GM18502 (cell line): ENCODE results near the gene SYNE1.
"Not testable (repeated sequence)": the region's sequence is repeated elsewhere in the genome, so short reads cannot be mapped to it uniquely, and the experiment has no call there.

ENCODE experiments used
- ATAC-seq: cut with Tn5 transposase; IDR thresholded peaks from one replicate; pipeline ENCODE4 v1.9.1; 2021; ENCODE audit warnings: mild to moderate bottlenecking; ENCODE audit not compliant: unreplicated experiment, poor library complexity

SYNE1 gene

DNA sequence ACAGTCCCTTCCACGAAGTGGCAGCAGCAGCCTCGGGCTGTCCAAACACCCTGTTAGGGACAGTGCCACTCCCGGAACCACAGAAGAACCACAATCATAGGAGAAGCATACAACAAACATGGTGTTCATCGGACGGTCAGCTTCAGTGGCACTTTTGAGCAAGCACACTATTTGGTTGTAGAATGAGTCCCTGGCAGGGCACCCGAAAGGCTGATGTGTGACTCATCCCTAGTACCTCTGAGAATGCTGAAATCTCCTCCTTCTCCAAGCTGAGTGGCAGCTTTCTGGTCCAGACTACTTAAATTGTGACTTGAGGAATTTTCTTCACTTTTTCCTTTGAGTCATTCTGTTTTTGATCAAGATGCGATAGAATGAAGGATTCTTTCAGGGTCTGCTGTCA, 547.2 kb downstream of the SYNE1 start:
- no peak for ATAC-seq

DNA sequence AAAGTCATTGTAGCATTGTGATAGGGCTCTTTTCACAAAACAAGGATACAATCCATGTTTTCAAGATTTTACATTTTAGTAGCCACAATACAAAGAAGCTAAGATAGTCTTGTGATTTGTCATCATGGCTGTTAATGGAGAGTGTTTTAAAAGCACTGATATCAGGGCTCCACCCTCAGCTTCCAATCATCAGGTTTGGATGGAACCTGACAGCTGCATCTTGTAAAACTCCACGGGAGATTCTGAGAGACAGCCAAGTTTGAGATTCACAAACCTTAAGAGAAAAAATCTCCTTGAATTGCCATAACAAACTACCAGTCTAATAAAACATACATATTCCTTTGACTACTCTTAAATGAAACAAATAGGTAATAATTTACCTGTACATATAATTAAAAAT, 549.5 kb downstream of the SYNE1 start:
- no peak for ATAC-seq

DNA sequence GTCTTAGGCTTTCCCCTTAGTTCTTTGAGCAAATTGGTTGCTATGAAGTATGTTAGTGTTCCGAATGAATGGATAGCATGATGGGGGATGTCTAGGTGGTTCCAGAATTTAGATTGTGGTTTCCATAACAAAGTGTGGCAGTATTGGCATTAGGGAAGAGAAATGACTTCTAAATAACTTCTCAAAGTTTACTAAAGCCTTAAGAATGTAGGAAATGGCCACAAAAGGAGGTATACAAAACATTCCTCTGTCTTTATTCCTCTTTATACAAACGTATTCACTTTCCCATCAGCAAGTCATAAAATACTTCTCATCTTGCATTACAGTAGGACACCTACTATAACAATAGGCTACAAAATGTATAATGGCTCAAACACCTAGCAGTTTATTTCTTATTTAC, 550.1 kb downstream of the SYNE1 start:
- ATAC-seq: no peak

DNA sequence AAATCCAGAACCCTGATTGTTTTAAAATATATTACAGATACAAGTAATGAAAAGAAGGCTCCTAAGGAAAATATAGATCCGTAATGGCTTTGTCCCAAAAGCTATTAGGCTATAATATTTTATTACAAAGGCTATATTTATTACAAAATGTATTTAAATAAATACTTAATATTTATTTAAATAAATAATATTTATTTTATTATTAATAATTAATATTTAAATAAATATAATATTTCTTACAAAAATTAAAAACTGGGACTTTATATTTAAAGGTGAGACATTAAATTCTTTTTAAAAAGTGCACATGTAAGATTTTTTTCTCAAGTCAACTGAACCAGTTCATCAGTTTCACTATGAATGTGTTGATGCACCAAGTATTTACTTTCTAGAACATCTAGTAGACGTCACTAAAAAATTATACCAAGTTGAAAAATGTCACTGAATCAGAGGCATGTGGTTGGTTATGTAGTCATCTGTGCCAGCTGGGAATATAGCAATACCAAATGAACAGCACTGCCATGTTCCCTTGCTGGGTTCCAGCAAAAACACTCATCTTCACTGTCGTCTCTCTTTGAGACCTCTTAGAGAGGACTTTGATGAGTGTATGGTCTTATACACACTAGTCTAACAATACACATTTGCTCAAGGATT, 550.8 kb downstream of the SYNE1 start:
- no peak for ATAC-seq

DNA sequence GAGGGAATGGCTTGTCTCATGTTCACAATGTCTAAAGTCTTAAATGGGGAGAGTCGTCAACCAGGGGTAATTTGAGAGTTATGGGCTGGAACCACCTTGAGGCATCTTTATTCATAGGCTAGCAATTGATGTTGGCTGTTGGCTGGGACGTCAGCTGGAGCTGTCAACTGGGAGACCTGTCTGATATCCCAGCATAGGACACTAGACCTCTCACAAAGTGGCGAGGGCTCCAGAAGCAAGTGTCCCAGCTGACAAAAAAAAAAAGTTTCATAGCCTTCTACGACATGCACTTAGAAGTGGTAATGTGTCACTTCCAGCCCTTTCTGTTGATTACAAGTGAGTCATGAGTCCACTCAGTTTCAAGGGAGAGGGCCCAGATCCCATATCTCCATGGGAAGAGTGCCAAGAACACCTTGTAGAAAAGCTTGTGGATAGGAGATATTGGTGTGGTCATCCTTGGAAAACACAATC, 551.7 kb downstream of the SYNE1 start:
- ATAC-seq: no peak

DNA sequence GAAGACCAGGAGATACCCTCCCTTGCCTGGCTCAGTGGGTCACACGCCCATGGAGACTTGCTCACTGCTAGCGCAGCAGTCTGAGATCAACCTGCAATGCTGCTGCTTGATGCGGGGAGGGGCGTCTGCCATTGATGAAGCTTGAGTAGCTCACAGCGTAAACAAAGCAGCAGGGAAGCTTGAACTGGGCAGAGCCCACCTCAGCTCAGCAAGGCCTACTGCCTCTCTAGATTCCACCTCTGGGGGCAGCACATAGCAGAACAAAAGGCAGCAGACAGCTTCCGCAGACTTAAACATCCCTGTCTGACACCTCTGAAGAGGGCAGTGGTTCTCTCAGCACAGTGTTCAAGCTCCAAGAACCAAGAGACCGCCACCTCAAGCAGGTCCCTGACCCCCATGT, 558.4 kb downstream of the SYNE1 start:
- ATAC-seq: no peak

DNA sequence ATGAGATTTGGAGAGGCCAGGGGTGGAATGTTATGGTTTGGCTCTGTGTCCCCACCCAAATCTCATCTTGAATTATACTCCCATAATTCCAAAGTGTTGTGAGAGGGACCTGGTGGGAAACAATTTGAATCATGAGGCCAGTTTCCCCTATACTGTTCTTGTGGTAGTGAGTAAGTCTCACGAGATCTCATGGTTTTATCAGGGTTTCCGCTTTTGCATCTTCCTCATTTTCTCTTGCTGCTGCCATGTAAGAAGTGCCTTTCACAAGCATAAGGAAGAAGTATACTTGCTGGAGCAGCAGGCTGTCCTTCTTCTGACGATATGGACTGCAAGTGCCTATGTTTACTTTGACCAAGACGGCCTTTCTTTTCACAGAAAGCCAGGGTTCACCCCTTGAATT, 559.2 kb downstream of the SYNE1 start:
- no peak for ATAC-seq

DNA sequence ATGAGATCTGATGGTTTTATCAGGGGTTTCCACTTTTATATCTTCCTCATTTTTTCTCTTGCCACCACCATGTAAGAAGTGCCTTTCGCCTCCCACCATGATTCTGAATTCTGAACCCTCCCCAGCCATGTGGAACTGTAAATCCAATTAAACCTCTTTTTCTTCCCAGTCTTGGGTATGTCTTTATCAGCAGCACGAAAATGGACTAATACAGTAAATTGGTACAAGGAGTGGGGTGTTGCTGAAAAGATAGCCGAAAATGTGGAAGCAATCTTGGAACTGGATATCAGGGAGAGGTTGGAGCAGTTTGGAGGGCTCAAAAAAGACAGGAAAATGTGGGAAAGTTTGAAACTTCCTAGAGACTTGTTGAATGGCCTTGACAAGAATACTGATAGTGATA, 560.9 kb downstream of the SYNE1 start:
- ATAC-seq: not testable (repeated sequence)

DNA sequence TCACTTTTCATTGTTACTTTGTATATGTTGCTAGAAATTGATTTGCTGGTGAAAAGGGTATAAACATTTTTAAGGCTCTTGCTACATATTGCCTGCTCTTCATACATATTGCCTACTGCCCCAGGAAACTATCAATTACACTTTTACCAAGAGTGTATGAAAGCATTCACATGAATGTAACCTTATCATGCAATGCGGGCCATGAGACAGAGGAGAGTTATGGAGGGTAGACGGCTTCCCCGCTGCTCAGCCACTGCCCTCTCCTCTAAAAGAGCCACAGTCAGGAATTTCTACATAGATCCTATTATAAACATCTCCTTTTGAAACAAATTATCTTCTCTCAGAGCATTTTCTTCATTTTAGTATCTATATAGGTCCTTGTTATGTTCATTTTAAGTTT, 565.3 kb downstream of the SYNE1 start:
- no peak for ATAC-seq
